H1 (cell line): ENCODE results near the gene TTC21A. TPM values are rescaled to one million over a fixed set of nuclear protein-coding genes. Genes with fewer than 3 reads are reported as not detected.

Experiments used
- CTCF ChIA-PET: fragments of 300-600 bp; sonication (Branson Sonifier 250); formaldehyde crosslinking; loops from one replicate; lab custom pipeline; 2021; ENCODE audit not compliant: partially characterized antibody; lab: Charles Lee
- POLR2A ChIA-PET: fragments of 300-600 bp; sonication (Branson Sonifier 250); formaldehyde crosslinking; loops from one replicate; lab custom pipeline; 2021; ENCODE audit warnings: inconsistent platforms; ENCODE audit not compliant: partially characterized antibody; lab: Charles Lee
- DNase-seq, 2 experiments: peaks; one replicate each; pipeline versions ENCODE4 v3.0.0 to v3.0.0-alpha.2; 2010 to 2022; ENCODE audit warnings: low spot score in 2 of 2, low read depth in 1 of 2, mixed read lengths in 1 of 2
- FAIRE-seq: peaks from 2 replicates; lab custom pipeline; 2011; peaks lifted over from hg19 to GRCh38; lab: Jason Lieb, UNC
- H2AFZ ChIP-seq: 2 replicates; pipeline ENCODE4 v1.8.1; 2012; ENCODE audit warnings: low read length, inconsistent platforms
- H2AK5ac ChIP-seq: 2 replicates; pipeline ENCODE4 v1.6.1; 2013; ENCODE audit warnings: low read depth, low read length
- H2BK120ac ChIP-seq: replicated peaks from 2 replicates; pipeline ENCODE3; 2013; ENCODE audit warnings: low read depth, low read length, inconsistent platforms
- H2BK12ac ChIP-seq: 2 replicates; pipeline ENCODE4 v1.6.1; 2013; ENCODE audit warnings: low read depth, low read length
- H2BK15ac ChIP-seq: 2 replicates; pipeline ENCODE4 v1.6.1; 2013; ENCODE audit warnings: low read length
- H2BK20ac ChIP-seq: 2 replicates; pipeline ENCODE4 v1.6.1; 2013; ENCODE audit warnings: low read length
- H2BK5ac ChIP-seq: 2 replicates; pipeline ENCODE4 v1.6.1; 2013; ENCODE audit warnings: low read depth, low read length
- H3K14ac ChIP-seq: 2 replicates; pipeline ENCODE4 v1.6.1; 2013; ENCODE audit warnings: inconsistent platforms; ENCODE audit not compliant: insufficient read length
- H3K18ac ChIP-seq: 2 replicates; pipeline ENCODE4 v1.6.1; 2013; ENCODE audit warnings: low read length; ENCODE audit errors: extremely low read depth
- H3K23ac ChIP-seq: 2 replicates; pipeline ENCODE4 v1.6.1; 2013; ENCODE audit warnings: inconsistent platforms; ENCODE audit not compliant: insufficient read length
- H3K23me2 ChIP-seq: 2 replicates; pipeline ENCODE4 v1.6.1; 2013; ENCODE audit warnings: low read depth, low read length
- H3K27ac ChIP-seq: 2 replicates; pipeline ENCODE4 v1.6.1; 2011; ENCODE audit warnings: low read depth, low read length, inconsistent platforms
- H3K27me3 ChIP-seq, 4 experiments: replicated peaks in 1 of 4; 1 replicate in 1 of 4; 2 replicates in 3 of 4; pipeline versions ENCODE4 v1.6.1 to v1.8.1; 2011 to 2013; ENCODE audit warnings: low read length in 3 of 4, mild to moderate bottlenecking in 3 of 4, inconsistent platforms in 2 of 4, mixed read lengths in 2 of 4, moderate library complexity in 1 of 4; ENCODE audit not compliant: control insufficient read depth in 3 of 4, insufficient read depth in 3 of 4; ENCODE audit errors: extremely low read depth in 1 of 4
- H3K36me3 ChIP-seq, 4 experiments: 2 replicates each; pipeline versions ENCODE4 v1.6.1 to v1.8.1; 2011 to 2013; ENCODE audit warnings: mild to moderate bottlenecking in 4 of 4, low read length in 3 of 4, moderate library complexity in 2 of 4, control low read depth in 1 of 4, inconsistent platforms in 1 of 4; ENCODE audit not compliant: insufficient read depth in 4 of 4, control insufficient read depth in 2 of 4
- H3K4ac ChIP-seq: replicated peaks from 2 replicates; pipeline ENCODE3; 2013; ENCODE audit warnings: low read length, low read depth, mixed read lengths, inconsistent platforms; ENCODE audit not compliant: insufficient read length
- H3K4me1 ChIP-seq, 4 experiments: replicated peaks in 1 of 4; 1 replicate in 1 of 4; 2 replicates in 3 of 4; pipeline versions ENCODE4 v1.6.1 to v1.8.1; 2011 to 2013; ENCODE audit warnings: low read length in 3 of 4, inconsistent platforms in 2 of 4, mixed read lengths in 1 of 4; ENCODE audit not compliant: insufficient read depth in 4 of 4, control insufficient read depth in 3 of 4
- H3K4me2 ChIP-seq, 2 experiments: 2 replicates each; pipeline versions ENCODE4 v1.6.1 to v1.8.1; 2011 to 2013; ENCODE audit warnings: low read depth in 2 of 2, low read length in 2 of 2, control low read depth in 1 of 2, inconsistent platforms in 1 of 2, mild to moderate bottlenecking in 1 of 2; ENCODE audit not compliant: insufficient read depth in 1 of 2
- H3K4me3 ChIP-seq, 4 experiments: fragments of 200-600, 300-600 bp in 1 of 4; sonication (generic), shearing (Covaris generic), sonication (Bioruptor Twin) in 1 of 4; 2 replicates each; pipeline versions ENCODE4 v1.5.1 to v1.8.1; 2011 to 2016; ENCODE audit warnings: low read length in 4 of 4, low read depth in 3 of 4, control low read depth in 2 of 4, inconsistent platforms in 2 of 4, mild to moderate bottlenecking in 2 of 4, mixed read lengths in 1 of 4, moderate library complexity in 1 of 4; ENCODE audit not compliant: insufficient read depth in 2 of 4; ENCODE audit errors: extremely low read depth in 1 of 4
- H3K56ac ChIP-seq: replicated peaks from 2 replicates; pipeline ENCODE3; 2013; ENCODE audit warnings: low read depth, mild to moderate bottlenecking, mixed read lengths, low read length, inconsistent platforms; ENCODE audit not compliant: insufficient read length
- H3K79me1 ChIP-seq: 2 replicates; pipeline ENCODE4 v1.6.1; 2013; ENCODE audit warnings: low read depth, low read length, control low read depth
- H3K79me2 ChIP-seq, 2 experiments: 2 replicates each; pipeline versions ENCODE4 v1.6.1 to v1.8.1; 2012 to 2013; ENCODE audit warnings: low read length in 2 of 2, mild to moderate bottlenecking in 2 of 2, inconsistent platforms in 1 of 2; ENCODE audit not compliant: insufficient read depth in 2 of 2, control insufficient read depth in 1 of 2
- H3K9ac ChIP-seq, 4 experiments: replicated peaks in 1 of 4; 1 replicate in 1 of 4; 2 replicates in 3 of 4; pipeline versions ENCODE4 v1.6.1 to v1.8.1; 2011 to 2013; ENCODE audit warnings: low read depth in 3 of 4, low read length in 3 of 4, control low read depth in 2 of 4, mild to moderate bottlenecking in 2 of 4, moderate library complexity in 2 of 4, inconsistent platforms in 1 of 4; ENCODE audit errors: extremely low read depth in 1 of 4
- H3K9me3 ChIP-seq, 2 experiments: 2 replicates each; pipeline versions ENCODE4 v1.6.1 to v1.8.1; 2012 to 2013; ENCODE audit warnings: mild to moderate bottlenecking in 2 of 2, moderate library complexity in 2 of 2, control low read depth in 1 of 2, inconsistent platforms in 1 of 2, low read depth in 1 of 2, low read length in 1 of 2, mixed read lengths in 1 of 2; ENCODE audit not compliant: insufficient read depth in 2 of 2
- H4K20me1 ChIP-seq, 2 experiments: replicated peaks in 1 of 2; 2 replicates each; pipeline versions ENCODE3 to v1.8.1; 2011 to 2013; ENCODE audit warnings: inconsistent platforms in 2 of 2, low read length in 2 of 2, mild to moderate bottlenecking in 1 of 2; ENCODE audit not compliant: insufficient read depth in 2 of 2, control insufficient read depth in 1 of 2
- H4K5ac ChIP-seq: 2 replicates; pipeline ENCODE4 v1.6.1; 2013; ENCODE audit warnings: low read length, low read depth, mixed read lengths, inconsistent platforms; ENCODE audit not compliant: insufficient read length
- H4K8ac ChIP-seq: 2 replicates; pipeline ENCODE4 v1.8.0; 2013; ENCODE audit warnings: mild to moderate bottlenecking, moderate library complexity, low read length, inconsistent platforms; ENCODE audit not compliant: insufficient read depth; ENCODE audit errors: extremely low read depth
- H4K91ac ChIP-seq: replicated peaks from 2 replicates; pipeline ENCODE3; 2013; ENCODE audit warnings: low read length, mixed read lengths, inconsistent platforms; ENCODE audit not compliant: insufficient read length
- BCL11A ChIP-seq, 2 experiments: IDR thresholded peaks; one replicate each; pipeline ENCODE4 v1.6.1; 2011; ENCODE audit warnings: low read depth in 2 of 2, low read length in 2 of 2, mild to moderate bottlenecking in 2 of 2
- CEBPB ChIP-seq: IDR thresholded peaks from 2 replicates; pipeline ENCODE4 v1.6.1; 2012; ENCODE audit warnings: low read depth, low read length
- FOSL1 ChIP-seq: IDR thresholded peaks from 2 replicates; pipeline ENCODE4 v1.6.1; 2011; ENCODE audit warnings: mild to moderate bottlenecking, low read depth, low read length, moderate library complexity; ENCODE audit not compliant: insufficient read depth
- MAFK ChIP-seq: IDR thresholded peaks from 2 replicates; pipeline ENCODE4 v1.6.1; 2012; ENCODE audit warnings: low read depth, mild to moderate bottlenecking, improper control_type of control experiment, low read length
- POU5F1 ChIP-seq: IDR thresholded peaks from 2 replicates; pipeline ENCODE4 v1.6.1; 2011; ENCODE audit warnings: low read depth, mild to moderate bottlenecking, low read length, moderate library complexity
- RAD21 ChIP-seq, 2 experiments: IDR thresholded peaks in 1 of 2; conservative IDR thresholded peaks in 1 of 2; 2 replicates each; pipeline ENCODE4 v1.6.1; 2011; ENCODE audit warnings: low read depth in 2 of 2, low read length in 2 of 2, improper control_type of control experiment in 1 of 2, inconsistent platforms in 1 of 2, mild to moderate bottlenecking in 1 of 2, moderate library complexity in 1 of 2
- RNF2 ChIP-seq: fragments of 200-900, 300-1000 bp; sonication (generic); IDR thresholded peaks from 2 replicates; pipeline ENCODE4 v1.7.1; 2016; ENCODE audit warnings: borderline replicate concordance, low read depth, mild to moderate bottlenecking, antibody characterized with exemption, low read length; ENCODE audit not compliant: poor library complexity, severe bottlenecking; ENCODE audit errors: missing control alignments
- SAP30 ChIP-seq: fragments of 300-600 bp; sonication (generic); IDR thresholded peaks from 2 replicates; pipeline ENCODE4 v1.7.1; 2012; ENCODE audit warnings: low read length, moderate library complexity, mild to moderate bottlenecking, inconsistent platforms; ENCODE audit not compliant: insufficient read depth, insufficient replicate concordance
- SRF ChIP-seq: IDR thresholded peaks from 2 replicates; pipeline ENCODE4 v1.6.1; 2011; ENCODE audit warnings: mild to moderate bottlenecking, low read depth, low read length, moderate library complexity
- TBP ChIP-seq: IDR thresholded peaks from 2 replicates; pipeline ENCODE4 v1.6.1; 2011; ENCODE audit warnings: low read depth, low read length, improper control_type of control experiment
- WGBS, 2 experiments: shearing (Covaris generic) in 1 of 2; methylation state at CpG; one replicate each; pipeline versions ENCODE4 v1.1.6 to v1.1.7; 2013 to 2015; ENCODE audit warnings: low lambda C conversion rate in 2 of 2, mixed read lengths in 2 of 2, inconsistent platforms in 1 of 2, low coverage in 1 of 2, missing lambda C conversion rate in 1 of 2; ENCODE audit not compliant: insufficient replicate concordance in 2 of 2, insufficient coverage in 1 of 2, insufficient read length in 1 of 2; ENCODE audit errors: extremely low coverage in 1 of 2, missing lambda C conversion rate in 1 of 2; 5-methylcytosine and 5-hydroxymethylcytosine counted together
- polyA plus RNA-seq, 7 experiments: library from polyadenylated mRNA; depleted of rRNA in 3 of 7; stranded (reverse) in 5 of 7; unstranded in 2 of 7; fragments of >200 nt in 5 of 7; fragments of 200-250 nt in 2 of 7; gene quantifications; 1 replicate in 5 of 7; 2 replicates in 1 of 7; 4 replicates in 1 of 7; pipeline versions ENCODE4 v1.2.1 to v1.2.3, GENCODE V29; 2011 to 2013; ENCODE audit warnings: missing spikeins in 2 of 7, mixed read lengths in 2 of 7
- total RNA-seq: library from RNA; stranded (reverse); fragmentation: NEBNext Ultra II Directional; extraction: Animal tissue kit (Norgen Biotek cat#: 25700); gene quantifications from 2 replicates; pipeline ENCODE4 v1.2.1, GENCODE V29; 2021
- TF ChIP-seq, protein P1 (sequence below): IDR thresholded peaks from 2 replicates; pipeline ENCODE4 v1.6.1; 2012; ENCODE audit warnings: inconsistent platforms

Gene TTC21A
- total and polyA plus RNA-seq, 2 of the 8 experiments (the other 6 are each of a cell fraction or from before 2014, with no cell fraction given), result 2.3 to 2.8 TPM

DNA sequence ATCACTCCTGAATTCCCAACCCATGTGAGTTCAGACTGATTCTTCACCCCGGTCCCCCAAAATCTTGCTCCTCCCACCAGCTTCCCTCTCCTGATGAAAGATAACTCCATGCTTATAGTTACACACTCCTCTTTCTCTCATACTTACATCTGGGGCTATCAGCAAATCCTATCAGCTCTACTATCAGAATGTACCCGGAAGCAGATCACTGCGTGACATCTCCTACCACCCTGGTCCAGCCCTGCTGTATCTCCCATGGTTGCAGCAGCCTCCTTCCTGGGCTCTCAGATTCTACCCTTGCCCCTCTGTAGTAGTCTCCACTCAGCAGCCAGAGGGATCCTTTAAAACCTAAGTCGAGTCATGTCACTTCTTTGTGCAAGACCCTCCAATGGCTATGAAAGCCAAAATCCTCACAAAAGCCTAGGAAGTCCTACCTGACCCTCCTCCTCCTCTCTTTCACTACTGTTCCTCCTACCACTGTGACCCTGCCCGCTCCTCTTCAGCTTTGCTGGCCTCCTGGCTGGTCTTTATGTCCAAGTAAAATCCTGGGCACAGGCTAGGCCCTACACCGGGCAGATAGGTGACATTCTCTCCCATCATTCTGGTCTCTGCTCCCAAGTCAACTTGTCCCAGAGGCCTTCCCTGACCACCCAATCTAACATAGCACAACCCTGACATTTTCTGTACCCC is 68.7 kb downstream of the TTC21A start:
- Histone ChIP-seq H3K14ac (no peak overlapping the region), H4K91ac (no peak overlapping the region), H2BK5ac (no peak overlapping the region), H3K4me3 (no peak overlapping the region), H3K9me3 (no peaks in the 10 kb centered on the region; a peak in 1 of 4 replicates), H3K79me2 (no peaks in the 10 kb centered on the region), H2BK20ac (peak overlapping the region; percentile 43; the same call in 1 of the 2 replicates), H4K20me1 (peaks cover 0 to 1% of the 10 kb centered on the region in 2 experiments), H2AK5ac (no peak overlapping the region), H2BK120ac (no peak overlapping the region), H3K27ac (no peak overlapping the region), H3K4me2 (no peak overlapping the region; a peak in 1 of 4 replicates), H3K18ac (no peak overlapping the region), H3K79me1 (no peaks in the 10 kb centered on the region), H2AFZ (no peak overlapping the region), H2BK12ac (0 out of 2 replicates have a peak overlapping the region, but pooled peaks have one; percentile 11), H2BK15ac (no peak overlapping the region), H3K23me2 (peaks cover 2% of the 10 kb centered on the region; the same call in 1 of the 2 replicates), H3K4ac (no peak overlapping the region), H3K4me1 (peaks cover 2 to 13% (median 9%) of the 10 kb centered on the region in 4 experiments), H3K27me3 (peaks cover 0 to 12% (median 10%) of the 10 kb centered on the region in 4 experiments; a peak in 6 of 7 replicates), H4K5ac (no peak overlapping the region), H4K8ac (no peak overlapping the region), H3K23ac (no peak overlapping the region), H3K36me3 (no peaks in the 10 kb centered on the region), H3K56ac (no peak overlapping the region), H3K9ac (no peak overlapping the region)
- DNase-seq (no peak), FAIRE-seq (no peak)
- ChIA-PET CTCF (interaction anchor here (0.6 to 2.5 kb wide), 5 partner anchors 10 to 113 kb away, joined by 3 to 10 read pairs (median 7); no protein-coding TSS in a partner anchor), POLR2A (interaction anchor here (0.8 kb wide), 1 partner anchor 18 kb away, joined by 3 read pairs; no protein-coding TSS in a partner anchor)
- WGBS, 2 experiments, result 90% methylated on average over 6 of the region's 6 CpGs; no CpG with 5 or more reads in 1 of the 2 experiments
- TF ChIP-seq POU5F1 (no peak), RAD21 (IDR thresholded peaks at IDR 0.05 in 1 of 2, conservative IDR thresholded peaks at IDR 0.05 in 1 of 2; ENCODE audit: low read depth in 2 of 2, low read length in 2 of 2) (no peak), FOSL1 (no peak), MAFK (no peak), BCL11A (IDR thresholded peaks at IDR 0.05; ENCODE audit: low read depth in 2 of 2, low read length in 2 of 2) (no peak), RNF2 (no peak), TBP (no peak), SAP30 (no peak), SRF (no peak), CEBPB (no peak)
- TF ChIP-seq, protein P1, sequence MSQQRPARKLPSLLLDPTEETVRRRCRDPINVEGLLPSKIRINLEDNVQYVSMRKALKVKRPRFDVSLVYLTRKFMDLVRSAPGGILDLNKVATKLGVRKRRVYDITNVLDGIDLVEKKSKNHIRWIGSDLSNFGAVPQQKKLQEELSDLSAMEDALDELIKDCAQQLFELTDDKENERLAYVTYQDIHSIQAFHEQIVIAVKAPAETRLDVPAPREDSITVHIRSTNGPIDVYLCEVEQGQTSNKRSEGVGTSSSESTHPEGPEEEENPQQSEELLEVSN, result no peak
